B cell (primary cell): ENCODE results near the gene LZTS2. TPM values are rescaled to one million over a fixed set of nuclear protein-coding genes. Genes with fewer than 3 reads are reported as not detected.

ENCODE experiments used
- ATAC-seq: fragments of 200-7000 bp; cut with Tn5 transposase; one replicate; pipeline ENCODE4 v1.10.0; 2021; ENCODE audit warnings: low read depth, mild to moderate bottlenecking, moderate number of reproducible peaks, moderate library complexity
- CTCF ChIA-PET: fragments of 350-600 bp; sonication (Branson Sonifier 250); formaldehyde crosslinking; loops from one replicate; lab custom pipeline; 2021; ENCODE audit warnings: antibody characterized with exemption, inconsistent platforms; lab: Charles Lee
- POLR2A ChIA-PET: fragments of 350-600 bp; sonication (Branson Sonifier 250); formaldehyde crosslinking; loops from one replicate; lab custom pipeline; 2021; ENCODE audit warnings: antibody characterized with exemption; lab: Charles Lee
- DNase-seq: peaks from one replicate; pipeline ENCODE4 v3.0.0; 2013
- H2AFZ ChIP-seq: 2 replicates; pipeline ENCODE4 v1.6.1; 2012; ENCODE audit warnings: mild to moderate bottlenecking, low read depth, low read length; ENCODE audit not compliant: insufficient read depth, poor library complexity, severe bottlenecking
- H3K27ac ChIP-seq, 2 donors: 1 replicate in 1 of 2; 2 replicates in 1 of 2; pipeline ENCODE4 v1.5.1; 2012 to 2013; ENCODE audit warnings: low read length in 2 of 2, mild to moderate bottlenecking in 2 of 2, moderate library complexity in 1 of 2
- H3K27me3 ChIP-seq, 4 experiments: fragments of 200-600 bp in 1 of 4; sonication (generic) in 1 of 4; replicated peaks in 1 of 4; 1 replicate in 2 of 4; 2 replicates in 2 of 4; pipeline versions ENCODE4 v1.6.1 to v1.7.0; 2013 to 2016; ENCODE audit warnings: low read length in 3 of 4, mild to moderate bottlenecking in 2 of 4, mixed read lengths in 1 of 4, moderate library complexity in 1 of 4; ENCODE audit not compliant: insufficient read depth in 4 of 4, control insufficient read depth in 3 of 4; ENCODE audit errors: control extremely low read depth in 1 of 4
- H3K36me3 ChIP-seq, 2 experiments: replicated peaks in 1 of 2; 1 replicate in 1 of 2; 2 replicates in 1 of 2; pipeline versions ENCODE4 v1.6.1 to v1.7.1; 2013; ENCODE audit warnings: low read length in 1 of 2; ENCODE audit not compliant: insufficient read depth in 2 of 2, control insufficient read depth in 1 of 2; ENCODE audit errors: control extremely low read depth in 1 of 2, extremely low read depth in 1 of 2
- H3K4me1 ChIP-seq, 2 donors: fragments of 200-600 bp in 1 of 2; sonication (generic) in 1 of 2; 1 replicate in 1 of 2; 2 replicates in 1 of 2; pipeline versions ENCODE4 v1.5.1 to v1.6.1; 2013 to 2017; ENCODE audit warnings: low read length in 2 of 2; ENCODE audit not compliant: control insufficient read depth in 2 of 2, insufficient read depth in 2 of 2
- H3K4me2 ChIP-seq: replicated peaks from 2 replicates; pipeline ENCODE3; 2012; ENCODE audit warnings: mild to moderate bottlenecking, low read depth, low read length; ENCODE audit not compliant: poor library complexity, severe bottlenecking
- H3K4me3 ChIP-seq, 5 experiments: fragments of 200-600 bp in 1 of 5; sonication (generic) in 1 of 5; 1 replicate in 3 of 5; 2 replicates in 2 of 5; pipeline versions ENCODE4 v1.5.1 to v1.7.0; 2011 to 2016; ENCODE audit warnings: low read length in 4 of 5, mild to moderate bottlenecking in 4 of 5, low read depth in 2 of 5, control low read depth in 1 of 5, moderate library complexity in 1 of 5; ENCODE audit not compliant: insufficient read depth in 1 of 5; ENCODE audit errors: control extremely low read depth in 1 of 5, extremely low read depth in 1 of 5
- H3K79me2 ChIP-seq: fragments of 200-600 bp; sonication (generic); one replicate; pipeline ENCODE4 v1.6.0; 2016; ENCODE audit warnings: low read length; ENCODE audit not compliant: control insufficient read depth, insufficient read depth
- H3K9ac ChIP-seq: fragments of 200-600 bp; sonication (generic); 2 replicates; pipeline ENCODE4 v1.6.1; 2017; ENCODE audit warnings: mild to moderate bottlenecking, low read length, moderate library complexity
- H3K9me3 ChIP-seq, 3 donors: one replicate each; pipeline versions ENCODE4 v1.6.1 to v1.7.1; 2013; ENCODE audit warnings: low read length in 2 of 3; ENCODE audit not compliant: control insufficient read depth in 2 of 3, insufficient read depth in 1 of 3; ENCODE audit errors: control extremely low read depth in 1 of 3
- H4K20me1 ChIP-seq: 2 replicates; pipeline ENCODE4 v1.6.0; 2012; ENCODE audit warnings: mild to moderate bottlenecking, low read length; ENCODE audit not compliant: insufficient read depth, control insufficient read depth, poor library complexity, severe bottlenecking
- H3K27ac Mint-ChIP-seq: one replicate; pipeline ENCODE4 v1.8.0; 2021; ENCODE audit warnings: mixed read lengths
- H3K27me3 Mint-ChIP-seq: one replicate; pipeline ENCODE4 v1.8.0; 2021; ENCODE audit warnings: mixed read lengths
- H3K4me1 Mint-ChIP-seq: one replicate; pipeline ENCODE4 v1.8.0; 2021; ENCODE audit warnings: mixed read lengths
- H3K4me3 Mint-ChIP-seq: one replicate; pipeline ENCODE4 v1.8.0; 2021; ENCODE audit warnings: mixed read lengths
- H3K9me3 Mint-ChIP-seq: one replicate; pipeline ENCODE4 v1.8.0; 2022; ENCODE audit warnings: mixed read lengths; ENCODE audit not compliant: insufficient read depth
- CTCF ChIP-seq: fragments of 200-600 bp; IDR thresholded peaks from one replicate; pipeline ENCODE4 v1.8.0; 2022; ENCODE audit warnings: antibody characterized with exemption, mild to moderate bottlenecking
- EZH2 ChIP-seq: IDR thresholded peaks from 2 replicates; pipeline ENCODE4 v1.6.1; 2012; ENCODE audit warnings: borderline replicate concordance, low read depth, mild to moderate bottlenecking, moderate library complexity, low read length; ENCODE audit not compliant: insufficient read depth, poor library complexity, severe bottlenecking
- WGBS: methylation state at CpG from one replicate; pipeline ENCODE4 v1.1.5; 2013; ENCODE audit warnings: missing lambda C conversion rate; ENCODE audit not compliant: insufficient coverage; 5-methylcytosine and 5-hydroxymethylcytosine counted together
- intact Hi-C: fragments of 100-400 bp; cut with micrococcal nuclease; formaldehyde crosslinking; loops from one replicate; pipeline ENCODE4 v1.10.0; 2022
- polyA plus RNA-seq: library from polyadenylated mRNA; depleted of rRNA; stranded (reverse); fragments of >200 nt; gene quantifications from 2 replicates; pipeline ENCODE4 v1.2.3, GENCODE V29; 2012
- total RNA-seq, 2 donors: library from RNA; stranded (reverse); fragments of 120-200 nt in 1 of 2; gene quantifications; 1 replicate in 1 of 2; 2 replicates in 1 of 2; pipeline versions ENCODE4 v1.2.3 to v1.2.4, GENCODE V29; 2013 to 2022

The LZTS2 gene
- total and polyA plus RNA-seq, 2 donors (not counting 1 experiment from before 2014, with no cell fraction given), result 23.2 to 36.9 TPM

GRCh38 chr10:100995181-100995580 is 4.4 kb upstream of the LZTS2 start:
- Mint-ChIP-seq H3K4me3 (no peak overlapping the region), H3K27me3 (no peaks in the 10 kb centered on the region), H3K9me3 (no peaks in the 10 kb centered on the region), H3K4me1 (peaks cover 27% of the 10 kb centered on the region), H3K27ac (no peak overlapping the region)
- H3K4me3 ChIP-seq, result no peak overlapping the region
- POLR2A ChIA-PET, result no interaction called here
- peaks cover 0 to 21% of the 10 kb centered on the region in 2 experiments for H3K36me3 ChIP-seq
- no peak overlapping the region for H3K9ac ChIP-seq
- H3K9me3 ChIP-seq, result no peaks in the 10 kb centered on the region
- no peak overlapping the region for H3K27ac ChIP-seq
- H3K4me1 ChIP-seq, result peaks cover 18 to 26% of the 10 kb centered on the region in 2 donors
- no peak for DNase-seq
- peaks cover 5% of the 10 kb centered on the region for H3K79me2 ChIP-seq
- CTCF ChIA-PET, result interaction anchor here (5.5 to 8.4 kb wide), 2 partner anchors 20 to 23 kb away, joined by 36 to 70 read pairs; no protein-coding TSS in a partner anchor
- intact Hi-C loops, result loop anchor here (5.0 kb wide), 1 partner anchor 1373 kb away; the partner anchor contains the start of gene SLC25A28
- TF ChIP-seq CTCF (no peak), EZH2 (no peak)
- peaks cover 0 to 2% (median 0%) of the 10 kb centered on the region in 4 experiments for H3K27me3 ChIP-seq
- ATAC-seq, result no peak
- peaks cover 4% of the 10 kb centered on the region for H4K20me1 ChIP-seq
- no peak overlapping the region for H3K4me2 ChIP-seq
- no peak overlapping the region for H2AFZ ChIP-seq
- 86% methylated on average over 2 of the region's 6 CpGs for WGBS

GRCh38 chr10:100996678-100997359 is 2.8 kb upstream of the LZTS2 start:
- peaks cover 16% of the 10 kb centered on the region for H4K20me1 ChIP-seq
- ChIA-PET CTCF (interaction anchor here (0.7 to 8.4 kb wide), 18 partner anchors 8 to 784 kb away, joined by 3 to 70 read pairs (median 6); partner anchors contain the start of genes HIF1AN, MRPL43, PDZD7 and SFXN3), POLR2A (interaction anchor here (1.1 to 3.4 kb wide), 3 partner anchors 9 to 46 kb away, joined by 5 to 15 read pairs (median 6); partner anchors contain the start of genes MRPL43, PDZD7, SFXN3 and TWNK)
- peak; percentile 29 for ATAC-seq
- H3K27me3 ChIP-seq, result peaks cover 0 to 2% (median 0%) of the 10 kb centered on the region in 4 experiments
- H2AFZ ChIP-seq, result peak overlapping the region; percentile 81
- H3K79me2 ChIP-seq, result no peaks in the 10 kb centered on the region
- no peaks in the 10 kb centered on the region for H3K9me3 Mint-ChIP-seq
- H3K27ac Mint-ChIP-seq, result peak overlapping the region; percentile 97
- WGBS, result 3% methylated on average over 38 of the region's 46 CpGs
- H3K4me3 ChIP-seq, result peak overlapping the region; percentile 53 to 89 (median 86)
- H3K4me1 ChIP-seq, result peaks cover 22 to 34% of the 10 kb centered on the region in 2 donors
- intact Hi-C loops, result loop anchor here (1.0 to 5.0 kb wide), 3 partner anchors 10 to 1375 kb away; partner anchors contain the start of genes MRPL43, SLC25A28, SLF2 and TWNK
- H3K9ac ChIP-seq, result peak overlapping the region; percentile 81
- H3K27me3 Mint-ChIP-seq, result no peaks in the 10 kb centered on the region
- TF ChIP-seq CTCF (no peak), EZH2 (no peak)
- peak overlapping the region; percentile 95 for H3K4me2 ChIP-seq
- no peak for DNase-seq
- H3K36me3 ChIP-seq, result peaks cover 0 to 7% of the 10 kb centered on the region in 2 experiments
- peak overlapping the region; percentile 95 for H3K4me3 Mint-ChIP-seq
- H3K4me1 Mint-ChIP-seq, result peaks cover 29% of the 10 kb centered on the region
- peak overlapping the region; percentile 84 to 87 for H3K27ac ChIP-seq
- no peaks in the 10 kb centered on the region for H3K9me3 ChIP-seq
